K562 (cell line): ENCODE results near the gene ENG. TPM values are rescaled to one million over a fixed set of nuclear protein-coding genes. Genes with fewer than 3 reads are reported as not detected.

Experiments
- ATF7 ChIP-seq: fragments of 450-650 bp; IDR thresholded peaks from 2 replicates; pipeline ENCODE4 v1.7.1; 2014; ENCODE audit warnings: mild to moderate bottlenecking, moderate library complexity
- BMI1 ChIP-seq: fragments of 150-350 bp; IDR thresholded peaks from 2 replicates; pipeline ENCODE4 v1.6.1; 2014; ENCODE audit warnings: low read length
- CREM ChIP-seq: IDR thresholded peaks from 2 replicates; pipeline ENCODE4 v1.6.1; 2014; ENCODE audit warnings: antibody characterized with exemption, low read depth
- E2F3 ChIP-seq: fragments of 250-450 bp; sonication (Bioruptor Pico); IDR thresholded peaks from 2 replicates; pipeline ENCODE4 v1.4.0; 2020; ENCODE audit warnings: mild to moderate bottlenecking
- EGR1 ChIP-seq: fragments of 450-650 bp; conservative IDR thresholded peaks from 2 replicates; pipeline ENCODE4 v1.6.1; 2017; ENCODE audit warnings: mild to moderate bottlenecking
- FOXA3 ChIP-seq, 2 experiments: fragments of 450-650 bp in 1 of 2; sonication (generic) in 1 of 2; formaldehyde crosslinking; IDR thresholded peaks in 1 of 2; conservative IDR thresholded peaks in 1 of 2; 2 replicates each; pipeline versions ENCODE4 v1.4.0 to v1.8.0; 2020 to 2022; ENCODE audit warnings: mild to moderate bottlenecking in 2 of 2, missing genetic modification reagents in 1 of 2
- HDAC1 ChIP-seq, 2 experiments: fragments of 450-650 bp; IDR thresholded peaks; 2 replicates each; pipeline ENCODE4 v1.6.1; 2016 to 2017; ENCODE audit warnings: inconsistent platforms in 1 of 2, mild to moderate bottlenecking in 1 of 2, moderate library complexity in 1 of 2
- KLF16 ChIP-seq: IDR thresholded peaks from 2 replicates; pipeline ENCODE4 v1.6.1; 2016; ENCODE audit warnings: antibody characterized with exemption
- MYNN ChIP-seq, 2 experiments: sonication (generic); formaldehyde crosslinking in 1 of 2; IDR thresholded peaks; 2 replicates each; pipeline versions ENCODE4 v1.5.0 to v1.6.1; 2016 to 2020; ENCODE audit warnings: antibody characterized with exemption in 1 of 2, missing genetic modification reagents in 1 of 2
- POLR3G ChIP-seq: IDR thresholded peaks from 2 replicates; pipeline ENCODE4 v1.6.1; 2011; ENCODE audit not compliant: insufficient read length, insufficient replicate concordance; ENCODE audit errors: extremely low read depth
- RUNX1 ChIP-seq: sonication (generic); IDR thresholded peaks from 2 replicates; pipeline ENCODE4 v1.6.1; 2016; ENCODE audit warnings: antibody characterized with exemption, low read depth
- TSHZ1 ChIP-seq: fragments of 250-450 bp; sonication (Bioruptor Pico); IDR thresholded peaks from 2 replicates; pipeline ENCODE4 v1.4.0; 2020; ENCODE audit warnings: mild to moderate bottlenecking, moderate library complexity
- VEZF1 ChIP-seq: fragments of 200-800 bp; sonication (Bioruptor generic); IDR thresholded peaks from 2 replicates; pipeline ENCODE4 v1.6.1; 2017; ENCODE audit warnings: missing genetic modification characterization, missing compliant biosample characterization
- polyA plus RNA-seq, 8 experiments: library from polyadenylated mRNA; depleted of rRNA in 4 of 8; stranded (reverse) in 5 of 8; unstranded in 3 of 8; fragments of >200 nt; fragmentation: Nextera tagmentation in 2 of 8; fragmentation: Illumina TruSeq in 1 of 8; extraction: Ambion mirVana in 2 of 8; extraction: Trizol in 1 of 8; gene quantifications; 2 replicates each; pipeline versions ENCODE4 v1.2.1 to v1.2.3, GENCODE V29; 2011 to 2014; ENCODE audit warnings: inconsistent platforms in 1 of 8, missing spikeins in 1 of 8
- total RNA-seq, 7 experiments: library from RNA; depleted of rRNA in 6 of 7; stranded (reverse); fragments of >200 nt in 6 of 7; fragmentation: Illumina TruSeq in 2 of 7; extraction: Trizol in 2 of 7; gene quantifications; 2 replicates each; pipeline versions ENCODE4 v1.2.1 to v1.2.3, GENCODE V29; 2011 to 2021; ENCODE audit warnings: low replicate concordance in 1 of 7
- TF ChIP-seq, protein P1 (sequence below): sonication (generic); formaldehyde crosslinking; IDR thresholded peaks from 2 replicates; pipeline ENCODE4 v1.4.0; 2020; ENCODE audit warnings: mild to moderate bottlenecking, missing genetic modification reagents
- TF ChIP-seq, protein P2 (sequence below): sonication (generic); formaldehyde crosslinking; IDR thresholded peaks from 2 replicates; pipeline ENCODE4 v1.8.1; 2023; ENCODE audit warnings: mild to moderate bottlenecking, missing genetic modification reagents
- TF ChIP-seq, protein P3 (sequence below): fragments of 250-450 bp; sonication (Bioruptor Pico); IDR thresholded peaks from 2 replicates; pipeline ENCODE4 v1.8.0; 2021; ENCODE audit warnings: borderline replicate concordance, mild to moderate bottlenecking, moderate library complexity; ENCODE audit not compliant: poor library complexity, severe bottlenecking

Gene ENG
- total and polyA plus RNA-seq, 9 of the 15 experiments (the other 6 are each of a cell fraction or from before 2014, with no cell fraction given) = 0.04 to 0.40 (median 0.14) TPM; not detected in 1

GRCh38 chr9:127785023-127785932 is 69.2 kb downstream of the ENG start (continued):
- TF ChIP-seq TSHZ1 (CRISPR knock-in tag) (no peak), POLR3G (no peak), CREM (peak; percentile 53; the same call in 1 of the 2 replicates), BMI1 (no peak), MYNN (IDR thresholded peaks at IDR 0.05) (peak; percentile 23; the same call in 1 of the 2 replicates), MYNN (CRISPR knock-in tag; IDR thresholded peaks at IDR 0.05) (no peak), ATF7 (no peak), EGR1 (peak; percentile 96), HDAC1 (IDR thresholded peaks at IDR 0.05) (no peak), FOXA3 (CRISPR knock-in tag; conservative IDR thresholded peaks at IDR 0.05 in 1 of 2, IDR thresholded peaks at IDR 0.05 in 1 of 2) (peak in 1 of 2 experiments; percentile 8; a peak in 1 of 4 replicates), RUNX1 (no peak), E2F3 (0 out of 2 replicates have a peak, but pooled peaks have one; percentile 9), KLF16 (0 out of 2 replicates have a peak, but pooled peaks have one; percentile 7), VEZF1 (CRISPR knock-in tag) (peak; percentile 99)
- TF ChIP-seq, protein P1, sequence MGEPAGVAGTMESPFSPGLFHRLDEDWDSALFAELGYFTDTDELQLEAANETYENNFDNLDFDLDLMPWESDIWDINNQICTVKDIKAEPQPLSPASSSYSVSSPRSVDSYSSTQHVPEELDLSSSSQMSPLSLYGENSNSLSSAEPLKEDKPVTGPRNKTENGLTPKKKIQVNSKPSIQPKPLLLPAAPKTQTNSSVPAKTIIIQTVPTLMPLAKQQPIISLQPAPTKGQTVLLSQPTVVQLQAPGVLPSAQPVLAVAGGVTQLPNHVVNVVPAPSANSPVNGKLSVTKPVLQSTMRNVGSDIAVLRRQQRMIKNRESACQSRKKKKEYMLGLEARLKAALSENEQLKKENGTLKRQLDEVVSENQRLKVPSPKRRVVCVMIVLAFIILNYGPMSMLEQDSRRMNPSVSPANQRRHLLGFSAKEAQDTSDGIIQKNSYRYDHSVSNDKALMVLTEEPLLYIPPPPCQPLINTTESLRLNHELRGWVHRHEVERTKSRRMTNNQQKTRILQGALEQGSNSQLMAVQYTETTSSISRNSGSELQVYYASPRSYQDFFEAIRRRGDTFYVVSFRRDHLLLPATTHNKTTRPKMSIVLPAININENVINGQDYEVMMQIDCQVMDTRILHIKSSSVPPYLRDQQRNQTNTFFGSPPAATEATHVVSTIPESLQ (CRISPR knock-in tag) = no peak
- TF ChIP-seq, protein P2, sequence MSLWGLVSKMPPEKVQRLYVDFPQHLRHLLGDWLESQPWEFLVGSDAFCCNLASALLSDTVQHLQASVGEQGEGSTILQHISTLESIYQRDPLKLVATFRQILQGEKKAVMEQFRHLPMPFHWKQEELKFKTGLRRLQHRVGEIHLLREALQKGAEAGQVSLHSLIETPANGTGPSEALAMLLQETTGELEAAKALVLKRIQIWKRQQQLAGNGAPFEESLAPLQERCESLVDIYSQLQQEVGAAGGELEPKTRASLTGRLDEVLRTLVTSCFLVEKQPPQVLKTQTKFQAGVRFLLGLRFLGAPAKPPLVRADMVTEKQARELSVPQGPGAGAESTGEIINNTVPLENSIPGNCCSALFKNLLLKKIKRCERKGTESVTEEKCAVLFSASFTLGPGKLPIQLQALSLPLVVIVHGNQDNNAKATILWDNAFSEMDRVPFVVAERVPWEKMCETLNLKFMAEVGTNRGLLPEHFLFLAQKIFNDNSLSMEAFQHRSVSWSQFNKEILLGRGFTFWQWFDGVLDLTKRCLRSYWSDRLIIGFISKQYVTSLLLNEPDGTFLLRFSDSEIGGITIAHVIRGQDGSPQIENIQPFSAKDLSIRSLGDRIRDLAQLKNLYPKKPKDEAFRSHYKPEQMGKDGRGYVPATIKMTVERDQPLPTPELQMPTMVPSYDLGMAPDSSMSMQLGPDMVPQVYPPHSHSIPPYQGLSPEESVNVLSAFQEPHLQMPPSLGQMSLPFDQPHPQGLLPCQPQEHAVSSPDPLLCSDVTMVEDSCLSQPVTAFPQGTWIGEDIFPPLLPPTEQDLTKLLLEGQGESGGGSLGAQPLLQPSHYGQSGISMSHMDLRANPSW (CRISPR knock-in tag) = no peak
- TF ChIP-seq, protein P3, sequence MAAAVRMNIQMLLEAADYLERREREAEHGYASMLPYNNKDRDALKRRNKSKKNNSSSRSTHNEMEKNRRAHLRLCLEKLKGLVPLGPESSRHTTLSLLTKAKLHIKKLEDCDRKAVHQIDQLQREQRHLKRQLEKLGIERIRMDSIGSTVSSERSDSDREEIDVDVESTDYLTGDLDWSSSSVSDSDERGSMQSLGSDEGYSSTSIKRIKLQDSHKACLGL (CRISPR knock-in tag) = no peak
